CD4-positive, alpha-beta T cell (primary cell): ENCODE measurements around the gene AAK1. TPM values are rescaled to one million over a fixed set of nuclear protein-coding genes. Genes with fewer than 3 reads are reported as not detected.

ENCODE experiments used
- ATAC-seq: fragments of 200-7000 bp; cut with Tn5 transposase; one replicate; pipeline ENCODE4 v1.10.0; 2022; ENCODE audit warnings: mild to moderate bottlenecking; ENCODE audit not compliant: poor library complexity
- CTCF ChIA-PET: fragments of 350-600 bp; sonication (Branson Sonifier 250); formaldehyde crosslinking; loops from one replicate; lab custom pipeline; 2021; ENCODE audit warnings: antibody characterized with exemption, inconsistent platforms; lab: Charles Lee
- POLR2A ChIA-PET: fragments of 350-600 bp; sonication (Branson Sonifier 250); formaldehyde crosslinking; loops from one replicate; lab custom pipeline; 2021; ENCODE audit warnings: antibody characterized with exemption, inconsistent platforms; lab: Charles Lee
- DNase-seq, 14 experiments: peaks; one replicate each; pipeline ENCODE4 v3.0.0-alpha.2; 2013 to 2020; ENCODE audit warnings: mixed read lengths in 2 of 14
- H3K27ac ChIP-seq, 2 donors: one replicate each; pipeline versions ENCODE4 v1.5.1 to v1.7.0; 2013; ENCODE audit warnings: low read length in 2 of 2, low read depth in 1 of 2, mild to moderate bottlenecking in 1 of 2
- H3K27me3 ChIP-seq, 2 experiments: 1 replicate in 1 of 2; 2 replicates in 1 of 2; pipeline versions ENCODE4 v1.6.1 to v1.7.0; 2013; ENCODE audit warnings: low read length in 2 of 2, control low read depth in 1 of 2, mild to moderate bottlenecking in 1 of 2, moderate library complexity in 1 of 2; ENCODE audit not compliant: insufficient read depth in 2 of 2, control insufficient read depth in 1 of 2
- H3K36me3 ChIP-seq: one replicate; pipeline ENCODE4 v1.6.1; 2013; ENCODE audit warnings: low read length, control low read depth; ENCODE audit not compliant: insufficient read depth
- H3K4me1 ChIP-seq: one replicate; pipeline ENCODE4 v1.6.1; 2013; ENCODE audit warnings: low read length, control low read depth; ENCODE audit not compliant: insufficient read depth
- H3K4me3 ChIP-seq: one replicate; pipeline ENCODE4 v1.5.1; 2013; ENCODE audit warnings: mild to moderate bottlenecking, low read length, moderate library complexity
- H3K9me3 ChIP-seq, 2 experiments: 1 replicate in 1 of 2; 2 replicates in 1 of 2; pipeline versions ENCODE4 v1.6.1 to v1.7.0; 2013; ENCODE audit warnings: low read length in 2 of 2, mild to moderate bottlenecking in 2 of 2, control low read depth in 1 of 2, moderate library complexity in 1 of 2; ENCODE audit not compliant: control insufficient read depth in 1 of 2, insufficient read depth in 1 of 2
- H3K27ac Mint-ChIP-seq: one replicate; pipeline ENCODE4 v1.8.0; 2020; ENCODE audit warnings: mixed read lengths
- H3K27me3 Mint-ChIP-seq: one replicate; pipeline ENCODE4 v1.8.0; 2021; ENCODE audit warnings: mixed read lengths
- H3K36me3 Mint-ChIP-seq: one replicate; pipeline ENCODE4 v1.8.0; 2021; ENCODE audit warnings: low read depth, mixed read lengths
- H3K4me1 Mint-ChIP-seq: one replicate; pipeline ENCODE4 v1.8.0; 2021; ENCODE audit warnings: low read depth, mixed read lengths
- H3K4me3 Mint-ChIP-seq: one replicate; pipeline ENCODE4 v1.8.0; 2020; ENCODE audit warnings: mild to moderate bottlenecking, mixed read lengths
- H3K9me3 Mint-ChIP-seq: one replicate; pipeline ENCODE4 v1.8.0; 2020; ENCODE audit warnings: mixed read lengths
- CTCF ChIP-seq: fragments of 200-600 bp; IDR thresholded peaks from one replicate; pipeline ENCODE4 v1.8.0; 2022; ENCODE audit warnings: antibody characterized with exemption, mild to moderate bottlenecking
- intact Hi-C, 2 experiments: fragments of 100-400 bp; cut with DNase I in 1 of 2; cut with micrococcal nuclease in 1 of 2; formaldehyde crosslinking; loops; one replicate each; pipeline versions ENCODE4 v1.15.1 to v1.9.0; 2023 to 2025; cut with DNase I, micrococcal nuclease
- total RNA-seq, 174 experiments: library from RNA in 2 of 174; stranded (reverse) in 2 of 174; gene quantifications; one replicate each; pipeline ENCODE4 v1.2.3 and lab custom pipeline; 2021 to 2026

The AAK1 gene
- total RNA-seq, 2 experiments from 2014 or later: 201 to 208 TPM

GRCh38 chr2:69615969-69616368 lies 27.6 kb downstream of the AAK1 start:
- H3K27me3 ChIP-seq: no peaks in the 10 kb centered on the region
- H3K9me3 Mint-ChIP-seq: no peaks in the 10 kb centered on the region
- ChIA-PET CTCF (interaction anchor here (0.9 to 1.5 kb wide), 2 partner anchors 19 to 108 kb away, joined by 4 to 7 read pairs; no protein-coding TSS in a partner anchor), POLR2A (interaction anchor here (1.1 to 1.2 kb wide), 2 partner anchors 13 to 29 kb away, joined by 3 read pairs; no protein-coding TSS in a partner anchor)
- no peak overlapping the region for H3K27ac ChIP-seq
- DNase-seq (peak in 1 of 14 experiments; percentile 31), ATAC-seq (no peak)
- H3K4me1 Mint-ChIP-seq: peaks cover 49% of the 10 kb centered on the region
- TF ChIP-seq CTCF: no peak
- peaks cover 52% of the 10 kb centered on the region for H3K36me3 Mint-ChIP-seq
- H3K9me3 ChIP-seq: peaks cover 0 to 3% of the 10 kb centered on the region in 2 experiments
- no peak overlapping the region for H3K4me3 Mint-ChIP-seq
- no peaks in the 10 kb centered on the region for H3K27me3 Mint-ChIP-seq
- H3K27ac Mint-ChIP-seq: no peak overlapping the region
- H3K36me3 ChIP-seq: peaks cover 47% of the 10 kb centered on the region
- intact Hi-C loops: loop anchor here in 1 of 2 experiments (5.0 kb wide), 1 partner anchor 34 kb away; no protein-coding TSS in a partner anchor
- H3K4me3 ChIP-seq: no peak overlapping the region
- peaks cover 79% of the 10 kb centered on the region for H3K4me1 ChIP-seq

GRCh38 chr2:69615078-69615625 lies 28.4 kb downstream of the AAK1 start:
- peaks cover 57% of the 10 kb centered on the region for H3K4me1 Mint-ChIP-seq
- no peaks in the 10 kb centered on the region for H3K9me3 Mint-ChIP-seq
- CTCF ChIA-PET: interaction anchor here (0.9 to 1.5 kb wide), 2 partner anchors 18 to 109 kb away, joined by 4 to 7 read pairs; no protein-coding TSS in a partner anchor
- DNase-seq (no peak), ATAC-seq (no peak)
- H3K27ac ChIP-seq: peak overlapping the region in 1 of 2 donors; percentile 9
- no peaks in the 10 kb centered on the region for H3K27me3 Mint-ChIP-seq
- H3K36me3 Mint-ChIP-seq: peaks cover 61% of the 10 kb centered on the region
- H3K27ac Mint-ChIP-seq: no peak overlapping the region
- no peak overlapping the region for H3K4me3 ChIP-seq
- POLR2A ChIA-PET: interaction anchor here (1.1 to 1.2 kb wide), 2 partner anchors 12 to 30 kb away, joined by 3 read pairs; no protein-coding TSS in a partner anchor
- no peak overlapping the region for H3K4me3 Mint-ChIP-seq
- no peak for TF ChIP-seq CTCF
- intact Hi-C loops: loop anchor here in 1 of 2 experiments (5.0 kb wide), 1 partner anchor 33 kb away; no protein-coding TSS in a partner anchor
- peaks cover 72% of the 10 kb centered on the region for H3K4me1 ChIP-seq
- no peaks in the 10 kb centered on the region for H3K27me3 ChIP-seq
- H3K36me3 ChIP-seq: peaks cover 47% of the 10 kb centered on the region
- peaks cover 0 to 3% of the 10 kb centered on the region in 2 experiments for H3K9me3 ChIP-seq

DNA sequence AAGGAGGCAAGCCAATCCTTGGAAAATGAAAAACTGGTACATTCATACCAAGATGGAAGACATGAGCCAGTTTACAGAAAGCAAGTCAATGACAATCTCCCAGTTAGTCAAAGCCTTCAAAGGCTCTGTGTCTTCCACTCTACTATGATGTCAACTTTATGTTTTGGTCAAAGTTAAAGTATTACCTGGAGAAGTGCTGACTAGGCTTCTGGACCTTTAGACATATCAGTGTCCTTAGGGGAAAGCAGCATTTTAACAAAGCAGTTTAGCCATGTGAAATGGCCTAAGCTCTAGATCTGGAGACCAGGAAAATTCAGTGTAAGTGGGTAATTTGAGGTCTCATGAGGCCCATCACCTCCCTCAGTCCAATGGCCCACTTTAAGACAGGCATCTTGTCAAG lies 30.8 kb downstream of the AAK1 start:
- no peaks in the 10 kb centered on the region for H3K9me3 Mint-ChIP-seq
- H3K9me3 ChIP-seq: peaks cover 0 to 3% of the 10 kb centered on the region in 2 experiments
- H3K27me3 Mint-ChIP-seq: no peaks in the 10 kb centered on the region
- peaks cover 46% of the 10 kb centered on the region for H3K36me3 ChIP-seq
- no peak for ATAC-seq
- CTCF ChIA-PET: no interaction called here
- no peak for DNase-seq
- intact Hi-C loops: no loop called here
- TF ChIP-seq CTCF: no peak
- peaks cover 60% of the 10 kb centered on the region for H3K4me1 ChIP-seq
- no peak overlapping the region for H3K27ac Mint-ChIP-seq
- peaks cover 76% of the 10 kb centered on the region for H3K36me3 Mint-ChIP-seq
- no peaks in the 10 kb centered on the region for H3K27me3 ChIP-seq
- no peak overlapping the region for H3K27ac ChIP-seq
- POLR2A ChIA-PET: interaction anchor here (1.1 to 2.3 kb wide), 4 partner anchors 9 to 32 kb away, joined by 3 to 8 read pairs (median 6); no protein-coding TSS in a partner anchor
- H3K4me3 ChIP-seq: no peak overlapping the region
- H3K4me1 Mint-ChIP-seq: peaks cover 73% of the 10 kb centered on the region
- no peak overlapping the region for H3K4me3 Mint-ChIP-seq
